ENCODE results near the gene PRICKLE2. TPM values are rescaled to one million over a fixed set of nuclear protein-coding genes. Genes with fewer than 3 reads are reported as not detected.

PRICKLE2 gene
- total RNA-seq, 1 donor from 2014 or later, result 24.7 TPM

GRCh38 chr3:64083575-64083974 is 141.7 kb downstream of the PRICKLE2 start:
- no peak for DNase-seq (ENCODE audit: extremely low spot score, unreplicated experiment)
- Mint-ChIP-seq H3K27me3 (ENCODE audit: unreplicated experiment) (no peaks in the 10 kb centered on the region), H3K36me3 (ENCODE audit: unreplicated experiment) (no peaks in the 10 kb centered on the region), H3K27ac (ENCODE audit: unreplicated experiment) (no peak overlapping the region), H3K4me3 (ENCODE audit: unreplicated experiment) (no peak overlapping the region), H3K4me1 (ENCODE audit: unreplicated experiment) (peaks cover 3% of the 10 kb centered on the region), H3K9me3 (ENCODE audit: unreplicated experiment) (peaks cover 12% of the 10 kb centered on the region)
- TF ChIP-seq CTCF (IDR thresholded peaks at IDR 0.05), result no peak

DNA sequence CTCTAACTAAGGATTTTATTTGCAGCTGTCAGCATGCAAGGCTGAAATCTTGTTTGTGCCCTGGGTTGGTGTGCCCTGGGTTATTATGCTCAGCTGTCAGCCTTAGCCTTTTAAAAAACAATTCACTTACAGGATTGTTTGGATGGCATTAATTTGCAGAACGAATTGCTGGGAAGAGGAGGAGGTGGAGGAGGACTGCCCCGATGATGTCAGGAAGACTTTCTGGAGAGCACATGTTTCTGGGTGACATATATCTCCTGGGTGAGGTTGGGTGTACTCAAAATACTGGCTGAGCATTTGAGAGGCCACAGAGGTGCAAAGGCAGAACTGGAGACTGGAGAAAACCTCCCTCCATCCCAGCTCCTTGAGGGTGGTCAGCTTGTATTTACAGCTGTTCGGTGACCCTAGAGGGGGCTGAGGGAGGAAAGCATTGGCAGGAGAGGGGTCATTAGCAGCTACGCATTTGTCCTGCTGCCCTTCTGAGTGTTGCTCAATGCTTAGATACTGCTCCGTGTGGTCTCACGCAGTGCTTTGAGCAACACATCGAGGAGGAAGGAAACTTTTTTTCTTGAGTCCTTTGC is 142.2 kb downstream of the PRICKLE2 start:
- DNase-seq (ENCODE audit: extremely low spot score, unreplicated experiment), result no peak
- no peaks in the 10 kb centered on the region for H3K27me3 Mint-ChIP-seq (ENCODE audit: unreplicated experiment)
- H3K4me3 Mint-ChIP-seq (ENCODE audit: unreplicated experiment), result no peak overlapping the region
- H3K36me3 Mint-ChIP-seq (ENCODE audit: unreplicated experiment), result no peaks in the 10 kb centered on the region
- no peak for TF ChIP-seq CTCF (IDR thresholded peaks at IDR 0.05)
- H3K9me3 Mint-ChIP-seq (ENCODE audit: unreplicated experiment), result peaks cover 12% of the 10 kb centered on the region
- H3K27ac Mint-ChIP-seq (ENCODE audit: unreplicated experiment), result no peak overlapping the region
- H3K4me1 Mint-ChIP-seq (ENCODE audit: unreplicated experiment), result no peaks in the 10 kb centered on the region

DNA sequence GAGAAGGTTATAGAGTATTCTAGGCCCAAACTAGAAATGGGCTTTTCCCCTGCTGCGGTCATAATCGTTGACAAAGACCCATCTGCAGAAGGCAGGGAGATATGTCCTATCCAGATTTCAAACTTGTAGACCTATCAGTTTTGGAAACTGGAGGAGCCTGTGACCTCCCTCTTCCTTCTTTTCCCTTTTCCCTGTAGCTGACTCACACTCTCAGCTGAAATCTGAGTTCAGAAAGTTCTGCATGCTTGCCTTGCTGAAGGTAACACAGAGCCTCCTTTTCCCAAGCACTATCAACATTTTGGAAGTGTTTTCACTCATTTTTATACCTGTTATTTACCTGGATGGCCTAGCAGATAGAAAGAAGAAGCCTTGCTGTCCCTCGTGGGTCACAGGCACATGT is 142.9 kb downstream of the PRICKLE2 start:
- H3K4me3 Mint-ChIP-seq (ENCODE audit: unreplicated experiment), result no peak overlapping the region
- no peaks in the 10 kb centered on the region for H3K4me1 Mint-ChIP-seq (ENCODE audit: unreplicated experiment)
- TF ChIP-seq CTCF (IDR thresholded peaks at IDR 0.05), result no peak
- no peaks in the 10 kb centered on the region for H3K27me3 Mint-ChIP-seq (ENCODE audit: unreplicated experiment)
- DNase-seq (ENCODE audit: extremely low spot score, unreplicated experiment), result no peak
- H3K9me3 Mint-ChIP-seq (ENCODE audit: unreplicated experiment), result peaks cover 12% of the 10 kb centered on the region
- H3K36me3 Mint-ChIP-seq (ENCODE audit: unreplicated experiment), result no peaks in the 10 kb centered on the region
- no peak overlapping the region for H3K27ac Mint-ChIP-seq (ENCODE audit: unreplicated experiment)

DNA sequence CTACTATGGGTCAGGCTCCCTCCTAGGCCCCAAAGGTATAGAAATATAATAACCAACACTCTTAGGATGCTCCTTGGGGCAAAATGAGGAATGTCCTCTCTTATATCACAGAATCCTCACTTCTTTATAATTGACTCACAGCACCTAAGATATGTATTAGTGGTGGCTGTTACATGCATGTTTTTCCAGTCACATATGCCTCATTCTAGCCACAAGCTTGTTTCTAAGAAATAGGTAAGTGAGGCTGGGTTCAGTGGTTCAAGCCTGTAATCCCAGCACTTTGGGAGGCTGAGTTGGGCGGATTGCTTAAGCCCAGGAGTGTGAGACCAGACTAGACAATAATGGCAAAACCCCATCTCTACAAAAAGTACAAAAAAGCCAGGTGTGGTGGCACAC is 144.0 kb downstream of the PRICKLE2 start:
- no peak for DNase-seq (ENCODE audit: extremely low spot score, unreplicated experiment)
- peaks cover 12% of the 10 kb centered on the region for H3K9me3 Mint-ChIP-seq (ENCODE audit: unreplicated experiment)
- no peak for TF ChIP-seq CTCF (IDR thresholded peaks at IDR 0.05)
- H3K4me3 Mint-ChIP-seq (ENCODE audit: unreplicated experiment), result no peak overlapping the region
- no peak overlapping the region for H3K27ac Mint-ChIP-seq (ENCODE audit: unreplicated experiment)
- H3K36me3 Mint-ChIP-seq (ENCODE audit: unreplicated experiment), result no peaks in the 10 kb centered on the region
- H3K27me3 Mint-ChIP-seq (ENCODE audit: unreplicated experiment), result peaks cover 5% of the 10 kb centered on the region
- no peaks in the 10 kb centered on the region for H3K4me1 Mint-ChIP-seq (ENCODE audit: unreplicated experiment)

GRCh38 chr3:64080616-64081234 is 144.5 kb downstream of the PRICKLE2 start:
- no peak for TF ChIP-seq CTCF (IDR thresholded peaks at IDR 0.05)
- Mint-ChIP-seq H3K27me3 (ENCODE audit: unreplicated experiment) (peaks cover 5% of the 10 kb centered on the region), H3K27ac (ENCODE audit: unreplicated experiment) (no peak overlapping the region), H3K4me1 (ENCODE audit: unreplicated experiment) (no peaks in the 10 kb centered on the region), H3K9me3 (ENCODE audit: unreplicated experiment) (peaks cover 12% of the 10 kb centered on the region), H3K4me3 (ENCODE audit: unreplicated experiment) (no peak overlapping the region), H3K36me3 (ENCODE audit: unreplicated experiment) (no peaks in the 10 kb centered on the region)
- no peak for DNase-seq (ENCODE audit: extremely low spot score, unreplicated experiment)
